Measurements from ENCODE around the gene TMEM128.
A peak's percentile ranks its signal among the peaks of the same experiment; 100 is the strongest.

TMEM128 gene, protein sequence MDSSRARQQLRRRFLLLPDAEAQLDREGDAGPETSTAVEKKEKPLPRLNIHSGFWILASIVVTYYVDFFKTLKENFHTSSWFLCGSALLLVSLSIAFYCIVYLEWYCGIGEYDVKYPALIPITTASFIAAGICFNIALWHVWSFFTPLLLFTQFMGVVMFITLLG

DNA sequence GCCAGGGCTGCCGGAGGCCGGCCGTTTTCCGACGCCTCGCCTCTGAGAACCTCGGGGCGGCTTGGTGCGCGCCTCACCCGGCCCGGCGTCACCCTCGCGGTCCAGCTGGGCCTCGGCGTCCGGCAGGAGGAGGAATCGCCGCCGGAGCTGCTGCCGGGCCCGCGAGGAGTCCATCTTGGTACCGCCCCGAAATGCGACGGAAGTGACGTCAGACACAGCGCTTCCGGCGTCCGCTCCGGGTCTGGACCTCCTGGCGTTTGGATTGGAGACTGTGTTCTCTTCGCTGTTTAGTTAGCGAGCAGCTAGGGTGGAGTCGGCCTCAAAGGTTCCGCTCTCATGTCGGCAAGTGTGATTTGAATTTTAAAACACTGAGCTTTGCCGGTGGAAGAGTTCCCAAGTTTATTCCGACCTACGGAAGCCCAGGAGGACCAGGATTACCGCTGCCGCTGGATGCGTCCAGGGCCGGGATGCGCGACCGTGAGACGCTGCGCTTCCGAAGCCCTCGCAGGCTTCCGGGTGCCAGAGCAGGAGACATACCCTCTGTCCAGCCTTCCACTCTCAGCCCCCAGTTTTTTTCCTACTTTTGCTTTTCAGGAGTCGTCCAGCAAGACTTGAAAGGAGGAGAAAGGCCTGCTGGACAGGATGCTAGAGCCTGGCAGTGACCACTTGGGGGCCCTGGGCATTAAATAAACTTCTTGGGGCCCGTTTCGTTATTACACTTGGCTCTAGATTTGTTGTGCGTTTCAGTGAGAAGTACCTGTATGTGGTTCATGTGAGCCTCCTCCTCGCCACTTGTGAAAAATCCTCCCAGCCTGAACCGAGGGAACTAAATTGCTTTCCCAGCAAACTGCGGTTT is at the start of gene TMEM128:
TMEM128 (minus strand) TSS at position 195 of the 856 bp plus-strand sequence; CDS start at position 174, 21 bp downstream.
- peak within 1 kb of the TSS; percentile 64 to 81 (median 72) for H3K4me3 ChIP-seq
- H3K27ac ChIP-seq, result peak within 1 kb of the TSS; percentile 76 to 89 (median 81)
- H3K9ac ChIP-seq, result peak within 1 kb of the TSS; percentile 79 to 90 (median 85)
- no peaks in the 10 kb centered on the region for H4K20me1 ChIP-seq
- peaks cover 0 to 25% (median 15%) of the 10 kb centered on the region in 11 experiments; a peak in 12 of 22 replicates for H3K36me3 ChIP-seq
- H3K4me1 ChIP-seq, result peaks cover 6 to 19% (median 10%) of the 10 kb centered on the region in 10 experiments; a peak in 17 of 20 replicates
- H3K4me2 ChIP-seq, result peak within 1 kb of the TSS; percentile 61 to 86 (median 72)
- peaks cover 0 to 6% (median 0%) of the 10 kb centered on the region in 11 experiments; a peak in 2 of 22 replicates for H3K9me3 ChIP-seq (replicated peaks in 1 of 11)
- no peak for TF ChIP-seq Cebpa-rat (IDR thresholded peaks at IDR 0.05)
- H3K27me3 ChIP-seq, result peaks cover 3 to 33% (median 29%) of the 10 kb centered on the region in 11 experiments; a peak in 20 of 22 replicates

DNA sequence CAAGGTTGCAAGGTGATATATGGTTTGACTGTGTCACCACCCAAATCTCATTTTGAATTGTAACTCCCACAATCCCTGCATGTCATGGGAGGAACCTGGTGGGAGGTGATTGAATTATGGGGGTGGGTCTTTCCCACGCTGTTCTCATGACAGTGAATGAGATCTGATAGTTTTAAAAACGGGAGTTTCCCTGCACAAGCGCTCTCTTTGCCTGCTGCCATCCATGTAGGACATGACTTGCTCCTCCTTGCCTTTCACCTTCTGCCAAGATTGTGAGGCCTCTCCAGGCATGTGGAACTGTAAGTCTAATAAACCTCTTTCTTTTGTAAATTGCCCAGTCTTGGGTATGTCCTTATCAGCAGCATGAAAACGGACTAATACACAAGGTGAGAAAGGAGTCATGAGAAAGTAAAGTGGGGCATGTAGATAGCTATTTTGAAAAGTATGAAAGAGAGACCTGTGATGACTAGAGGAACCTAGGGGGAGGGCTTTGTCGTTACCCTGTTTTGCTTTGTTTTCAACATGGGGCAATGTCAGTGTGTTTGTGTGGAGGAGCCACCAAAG is 48.3 kb upstream of the TMEM128 start:
- peaks cover 4 to 8% (median 5%) of the 10 kb centered on the region in 10 experiments; a peak in 19 of 20 replicates for H3K4me1 ChIP-seq
- no peak for TF ChIP-seq Cebpa-rat (IDR thresholded peaks at IDR 0.05)
- peaks cover 14 to 73% (median 27%) of the 10 kb centered on the region in 11 experiments; a peak in 18 of 22 replicates for H4K20me1 ChIP-seq
- peaks cover 12 to 27% (median 21%) of the 10 kb centered on the region in 11 experiments; a peak in 20 of 22 replicates for H3K9me3 ChIP-seq (replicated peaks in 1 of 11)
- peaks cover 28 to 77% (median 50%) of the 10 kb centered on the region in 11 experiments for H3K36me3 ChIP-seq
- H3K27me3 ChIP-seq, result no peaks in the 10 kb centered on the region
- no peak overlapping the region for H3K9ac ChIP-seq
- H3K4me2 ChIP-seq, result no peak overlapping the region
- no peak overlapping the region for H3K27ac ChIP-seq
- H3K4me3 ChIP-seq, result no peak overlapping the region

DNA sequence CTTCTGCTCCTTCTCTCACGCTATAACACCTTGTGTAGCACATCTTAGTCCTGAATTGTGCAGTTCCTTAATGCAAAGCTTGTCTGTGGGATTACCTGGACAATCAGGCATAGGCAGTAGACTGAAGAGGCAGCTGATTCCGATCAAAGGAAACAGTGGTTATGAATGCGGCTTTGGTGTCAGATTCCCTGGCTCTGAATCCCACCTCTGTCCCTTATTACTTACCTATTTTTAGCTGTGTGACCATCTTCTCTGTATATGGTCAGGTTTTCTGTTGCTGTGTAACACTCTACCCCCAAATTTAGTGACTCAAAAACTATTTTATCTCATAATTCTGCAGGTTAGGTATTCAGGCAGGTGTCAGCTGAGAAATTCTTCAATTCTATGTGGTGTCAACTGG is 45.3 kb upstream of the TMEM128 start:
- Histone ChIP-seq H3K4me2 (no peak overlapping the region), H4K20me1 (peaks cover 5 to 82% (median 32%) of the 10 kb centered on the region in 11 experiments; a peak in 18 of 22 replicates), H3K4me3 (no peak overlapping the region), H3K27ac (no peak overlapping the region), H3K4me1 (peaks cover 22 to 26% (median 24%) of the 10 kb centered on the region in 10 experiments), H3K27me3 (no peaks in the 10 kb centered on the region), H3K9ac (no peak overlapping the region), H3K9me3 (replicated peaks in 1 of 11) (peaks cover 12 to 27% (median 21%) of the 10 kb centered on the region in 11 experiments; a peak in 20 of 22 replicates), H3K36me3 (peaks cover 23 to 58% (median 34%) of the 10 kb centered on the region in 11 experiments; a peak in 21 of 22 replicates)
- no peak for TF ChIP-seq Cebpa-rat (IDR thresholded peaks at IDR 0.05)

DNA sequence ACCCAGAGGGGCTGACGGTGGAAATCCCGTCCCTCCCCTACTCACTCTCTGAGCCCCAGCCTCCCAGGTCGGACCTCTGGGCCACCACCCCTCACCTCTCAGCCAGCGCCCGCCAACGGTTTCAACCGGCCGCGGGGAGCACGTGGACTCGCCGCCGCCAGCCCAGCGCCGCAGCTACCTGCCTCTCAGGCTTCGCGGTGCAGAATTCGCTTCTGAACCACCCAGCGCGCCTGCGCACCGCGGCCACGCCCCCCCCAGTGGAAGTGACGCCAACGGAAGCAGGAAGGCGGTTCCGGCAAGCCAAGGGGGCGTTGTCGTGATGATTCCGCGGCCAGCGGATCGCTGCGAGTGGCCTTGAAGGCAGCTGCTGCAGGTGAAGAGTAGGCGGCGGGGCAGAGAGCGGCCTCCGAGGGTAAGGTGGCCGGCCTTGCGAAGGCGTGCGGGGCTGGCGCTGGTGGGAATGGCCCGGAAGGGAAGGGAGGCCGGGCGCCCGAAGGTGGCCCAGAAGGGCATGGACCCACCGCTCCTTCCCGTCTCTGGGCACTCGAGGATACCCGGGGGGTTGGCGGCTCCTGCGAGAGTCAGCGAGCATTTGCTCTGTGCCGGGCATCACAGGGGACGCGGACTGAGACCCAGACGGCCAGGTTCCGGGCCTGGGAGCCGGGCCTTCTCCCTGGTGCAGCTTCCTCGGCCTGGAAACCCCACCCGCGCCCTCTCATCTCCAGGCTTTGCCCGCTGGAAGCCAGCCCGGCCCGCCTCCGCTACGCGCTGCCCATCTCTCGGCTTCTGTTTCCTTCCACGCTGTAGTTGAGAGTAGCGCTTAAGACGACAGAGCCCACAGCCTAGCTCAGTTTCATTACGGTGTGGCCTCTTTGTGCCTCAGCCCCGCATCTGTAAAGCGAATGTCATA is 42.2 kb upstream of the TMEM128 start, which contains the start of the genes LYAR and ZBTB49:
LYAR (minus strand) TSS at position 214 of the 910 bp plus-strand sequence. CDS start 6,412 bp downstream, outside the sequence.
ZBTB49 (plus strand) TSS at position 311 of the 910 bp plus-strand sequence. CDS start 9,695 bp downstream, outside the sequence.
- TF ChIP-seq Cebpa-rat (IDR thresholded peaks at IDR 0.05), result no peak
- Histone ChIP-seq H4K20me1 (peaks cover 0 to 89% (median 50%) of the 10 kb centered on the region in 11 experiments; a peak in 17 of 22 replicates), H3K36me3 (peaks cover 22 to 56% (median 39%) of the 10 kb centered on the region in 11 experiments), H3K4me1 (peaks cover 22 to 42% (median 26%) of the 10 kb centered on the region in 10 experiments), H3K27me3 (no peaks in the 10 kb centered on the region), H3K9me3 (replicated peaks in 1 of 11) (peaks cover 2 to 11% (median 4%) of the 10 kb centered on the region in 11 experiments; a peak in 19 of 22 replicates), H3K9ac (peak within 1 kb of the TSS; percentile 74 to 89 (median 80)), H3K27ac (peak within 1 kb of the TSS; percentile 21 to 81 (median 65); a peak in 21 of 22 replicates), H3K4me3 (peak within 1 kb of the TSS; percentile 73 to 99 (median 92)), H3K4me2 (peak within 1 kb of the TSS; percentile 92 to 99 (median 98))

DNA sequence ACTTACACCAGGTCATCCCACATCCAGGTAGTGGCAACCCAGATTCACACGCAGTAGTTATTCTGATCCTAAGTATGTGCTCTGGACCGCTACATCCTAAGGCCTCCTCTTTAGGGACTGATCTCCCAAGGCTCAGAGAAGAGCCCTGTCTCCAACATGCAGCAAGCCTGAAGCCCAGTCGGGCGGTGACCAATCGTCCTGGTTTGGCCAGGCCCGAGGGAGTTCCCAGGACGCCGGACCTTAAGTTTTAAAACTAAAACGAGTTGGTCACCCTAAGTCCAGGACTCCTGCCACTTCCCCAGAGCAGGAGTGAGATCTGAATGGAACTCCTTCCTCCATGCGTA is 41.5 kb upstream of the TMEM128 start:
- H3K4me2 ChIP-seq, result peak overlapping the region; percentile 92 to 99 (median 98)
- peaks cover 0 to 95% (median 57%) of the 10 kb centered on the region in 11 experiments; a peak in 17 of 22 replicates for H4K20me1 ChIP-seq
- peak overlapping the region; percentile 73 to 99 (median 92) for H3K4me3 ChIP-seq
- H3K9ac ChIP-seq, result peak overlapping the region; percentile 74 to 89 (median 80)
- peaks cover 0 to 5% (median 0%) of the 10 kb centered on the region in 11 experiments; a peak in 4 of 22 replicates for H3K9me3 ChIP-seq (replicated peaks in 1 of 11)
- no peak for TF ChIP-seq Cebpa-rat (IDR thresholded peaks at IDR 0.05)
- peaks cover 22 to 47% (median 28%) of the 10 kb centered on the region in 10 experiments for H3K4me1 ChIP-seq
- no peaks in the 10 kb centered on the region for H3K27me3 ChIP-seq
- peak overlapping the region; percentile 21 to 81 (median 65); a peak in 21 of 22 replicates for H3K27ac ChIP-seq
- peaks cover 27 to 58% (median 44%) of the 10 kb centered on the region in 11 experiments for H3K36me3 ChIP-seq

DNA sequence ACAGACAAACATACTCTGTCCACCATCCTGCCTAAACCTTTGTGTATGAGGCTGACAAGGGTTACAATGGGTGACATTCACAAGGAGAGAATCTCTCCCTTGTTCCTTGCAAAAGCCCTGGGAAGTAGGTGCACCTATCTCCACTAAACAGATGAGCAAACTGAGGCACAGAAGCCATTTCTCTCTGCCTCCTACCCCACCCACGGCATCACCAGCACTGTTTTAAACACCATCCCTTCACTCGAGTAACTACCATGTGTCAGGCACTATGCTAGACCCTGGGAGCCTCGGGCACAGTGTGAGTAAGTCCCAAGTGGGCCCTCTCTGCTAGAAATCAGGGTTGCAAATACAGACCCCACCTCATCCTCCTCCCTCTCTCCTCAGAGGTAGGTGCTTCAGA is 41.0 kb upstream of the TMEM128 start:
- Histone ChIP-seq H3K4me1 (peaks cover 22 to 47% (median 28%) of the 10 kb centered on the region in 10 experiments), H4K20me1 (peaks cover 0 to 95% (median 62%) of the 10 kb centered on the region in 11 experiments; a peak in 17 of 22 replicates), H3K27me3 (no peaks in the 10 kb centered on the region), H3K4me2 (peak overlapping the region; percentile 92 to 99 (median 98)), H3K36me3 (peaks cover 32 to 60% (median 46%) of the 10 kb centered on the region in 11 experiments), H3K4me3 (peak overlapping the region; percentile 73 to 99 (median 92)), H3K9me3 (replicated peaks in 1 of 11) (no peaks in the 10 kb centered on the region), H3K9ac (peak overlapping the region; percentile 74 to 89 (median 80)), H3K27ac (peak overlapping the region in 9 of 11 experiments; percentile 57 to 81 (median 67); a peak in 14 of 22 replicates)
- no peak for TF ChIP-seq Cebpa-rat (IDR thresholded peaks at IDR 0.05)

DNA sequence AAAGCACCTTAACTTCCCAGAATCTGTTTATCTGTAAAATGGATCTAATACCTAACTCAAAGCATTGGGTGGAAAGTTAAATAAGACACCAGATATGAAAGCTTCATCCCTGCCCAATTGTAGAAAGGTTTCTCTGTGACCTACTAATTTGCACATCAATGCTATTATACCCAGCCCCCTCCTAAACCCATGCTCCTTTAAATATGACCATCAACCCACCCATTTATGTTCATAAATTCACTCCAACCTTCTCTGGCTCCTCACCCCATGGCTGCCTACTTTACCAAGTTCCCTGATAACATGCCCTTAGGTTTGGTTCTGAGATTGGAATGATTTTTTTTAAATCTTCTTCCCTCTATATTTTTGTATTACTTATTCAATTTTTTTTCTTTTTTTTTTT is 40.1 kb upstream of the TMEM128 start:
- peaks cover 42 to 62% (median 55%) of the 10 kb centered on the region in 11 experiments for H3K36me3 ChIP-seq
- peak overlapping the region in 9 of 11 experiments; percentile 92 to 99 (median 98); a peak in 13 of 22 replicates for H3K4me2 ChIP-seq
- H3K27ac ChIP-seq, result no peak overlapping the region
- peaks cover 22 to 47% (median 28%) of the 10 kb centered on the region in 10 experiments for H3K4me1 ChIP-seq
- no peaks in the 10 kb centered on the region for H3K27me3 ChIP-seq
- no peak for TF ChIP-seq Cebpa-rat (IDR thresholded peaks at IDR 0.05)
- no peak overlapping the region for H3K9ac ChIP-seq
- H4K20me1 ChIP-seq, result peaks cover 0 to 95% (median 66%) of the 10 kb centered on the region in 11 experiments; a peak in 17 of 22 replicates
- H3K9me3 ChIP-seq (replicated peaks in 1 of 11), result no peaks in the 10 kb centered on the region
- no peak overlapping the region for H3K4me3 ChIP-seq

Data from BLaER1 treated with 17β-estradiol and CSF1 and Interleukin-3, amounts not matched to agents 10 nM and 100 nM (cell line).